ENCODE data around the gene VDR.

Gene VDR

GRCh38 chr12:47891356-47891755, 13.4 kb downstream of the VDR start:
- FAIRE-seq: no peak

DNA sequence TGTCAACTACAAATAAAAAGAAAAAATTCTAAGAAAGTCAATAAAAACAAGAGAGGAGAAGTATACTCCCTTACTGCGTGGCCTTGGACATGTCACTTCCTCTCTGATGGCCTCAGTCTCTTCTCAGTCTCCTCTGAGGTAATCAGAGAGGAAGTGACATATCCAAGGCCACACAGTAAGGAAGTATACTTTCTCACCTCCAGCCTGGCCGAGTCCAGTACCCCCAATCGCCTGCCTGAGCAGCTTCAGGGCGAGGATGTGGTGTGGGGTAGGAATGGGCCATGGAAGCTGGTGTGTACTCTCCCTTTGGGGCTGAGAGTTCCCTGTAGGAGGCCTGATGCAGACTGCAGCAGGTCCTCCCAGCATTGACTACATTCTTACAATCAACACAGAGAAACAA, 15.8 kb downstream of the VDR start:
- FAIRE-seq: no peak

DNA sequence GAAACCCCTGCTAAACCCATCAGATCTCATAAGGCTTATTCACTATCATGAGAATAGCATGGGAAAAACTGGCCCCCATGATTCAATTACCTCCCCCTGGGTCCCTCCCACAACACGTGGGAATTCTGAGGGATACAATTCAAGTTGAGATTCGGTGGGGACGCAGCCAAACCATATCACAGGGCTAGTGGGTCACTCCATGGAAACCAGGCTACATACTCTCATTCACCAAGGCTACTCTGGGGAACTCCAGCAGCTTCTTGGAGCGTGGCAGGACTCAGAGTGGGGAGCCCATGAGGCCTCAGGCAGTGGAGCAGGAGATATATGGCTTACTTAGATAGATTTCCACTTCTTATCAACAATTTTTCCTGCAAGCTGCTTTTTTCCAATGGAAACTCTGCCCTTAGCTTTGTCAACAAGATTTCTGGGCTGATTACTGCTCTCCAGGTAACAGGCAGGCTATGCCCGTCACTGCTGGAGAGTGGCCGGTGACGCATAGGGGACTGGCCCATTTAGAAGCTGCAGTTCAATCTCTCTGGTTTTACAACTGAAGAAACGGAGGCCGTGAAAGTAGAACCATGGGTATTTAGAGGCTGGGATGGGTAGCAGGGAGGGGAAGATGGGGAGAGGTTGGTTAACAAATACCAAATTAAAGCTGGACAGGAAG, 16.5 kb downstream of the VDR start:
- FAIRE-seq: no peak

DNA sequence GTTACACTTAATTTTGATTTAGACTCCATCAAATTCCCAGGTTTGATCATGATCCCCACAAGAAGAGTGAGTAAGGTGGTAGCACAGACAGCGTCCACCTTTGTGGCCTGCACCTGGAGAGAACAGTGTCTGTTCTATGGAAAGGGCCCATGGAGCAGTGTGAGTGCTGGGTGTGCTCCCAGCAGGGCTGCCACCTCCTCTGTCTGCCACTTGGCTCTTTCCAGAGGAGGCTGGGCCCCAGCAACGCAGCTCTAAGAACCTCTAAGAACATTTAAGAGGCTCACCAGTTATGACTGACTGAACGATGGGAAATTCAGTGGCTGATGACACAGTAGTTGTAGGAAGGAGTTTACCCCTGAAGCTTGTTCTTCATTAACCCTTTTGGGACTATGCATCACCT, 17.3 kb downstream of the VDR start:
- no peak for FAIRE-seq

- no peak for FAIRE-seq
Measured at GRCh38 chr12:47886510-47887240, 18.1 kb downstream of the VDR start.

- no peak for FAIRE-seq
Measured at GRCh38 chr12:47885566-47885965, 19.2 kb downstream of the VDR start.

DNA sequence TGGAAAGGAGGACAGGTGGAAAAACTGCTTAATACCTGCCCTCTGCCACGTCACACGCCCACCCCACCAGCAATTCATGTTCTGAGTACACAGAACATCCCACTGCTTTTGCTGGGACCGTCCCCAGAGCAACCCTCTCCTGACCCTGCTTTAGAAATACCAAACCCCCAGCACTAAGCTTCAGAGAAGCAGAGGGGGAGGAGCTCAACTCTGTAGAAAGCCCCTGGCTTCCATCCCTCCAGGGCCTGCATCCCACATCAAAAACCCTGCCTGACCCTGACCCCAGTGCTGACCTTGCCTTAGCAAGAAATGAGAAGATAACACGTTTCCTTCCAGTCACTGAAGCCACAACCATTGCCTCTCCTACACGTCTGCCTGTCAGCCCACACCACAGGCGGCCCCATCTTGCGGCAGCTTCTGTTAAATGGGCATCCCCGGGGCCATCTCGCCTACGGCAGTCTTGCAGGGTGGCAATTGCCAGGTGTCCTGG, 19.7 kb downstream of the VDR start:
- FAIRE-seq: no peak

- FAIRE-seq: no peak
Measured at GRCh38 chr12:47884501-47884900, 20.3 kb downstream of the VDR start.

DNA sequence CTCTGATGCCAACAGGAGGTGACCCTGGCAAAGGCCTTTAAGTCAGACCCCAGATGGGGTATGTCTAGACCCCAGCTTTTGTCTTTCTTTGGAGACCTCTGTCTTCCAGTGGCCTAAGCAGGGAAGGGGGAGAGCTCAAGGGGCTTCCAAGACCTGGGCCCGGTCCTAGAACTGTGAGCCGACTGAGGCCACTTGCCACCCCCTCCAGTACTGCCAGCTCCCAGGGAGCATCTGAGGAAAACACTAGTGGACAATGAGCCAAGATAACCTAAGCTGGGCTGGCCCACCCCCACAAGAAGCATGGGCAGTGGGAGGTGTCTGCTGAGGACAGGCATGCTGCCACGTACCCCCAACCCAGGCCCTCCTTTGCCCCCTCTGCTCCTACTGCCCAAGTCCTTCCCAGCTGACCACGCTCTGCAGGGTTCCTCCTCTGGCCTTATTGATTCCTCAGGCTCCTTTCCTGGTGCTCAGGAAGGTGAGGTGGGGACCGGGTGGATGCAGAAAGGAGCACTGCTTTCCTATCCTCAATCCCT, 21.1 kb downstream of the VDR start:
- no peak for FAIRE-seq

DNA sequence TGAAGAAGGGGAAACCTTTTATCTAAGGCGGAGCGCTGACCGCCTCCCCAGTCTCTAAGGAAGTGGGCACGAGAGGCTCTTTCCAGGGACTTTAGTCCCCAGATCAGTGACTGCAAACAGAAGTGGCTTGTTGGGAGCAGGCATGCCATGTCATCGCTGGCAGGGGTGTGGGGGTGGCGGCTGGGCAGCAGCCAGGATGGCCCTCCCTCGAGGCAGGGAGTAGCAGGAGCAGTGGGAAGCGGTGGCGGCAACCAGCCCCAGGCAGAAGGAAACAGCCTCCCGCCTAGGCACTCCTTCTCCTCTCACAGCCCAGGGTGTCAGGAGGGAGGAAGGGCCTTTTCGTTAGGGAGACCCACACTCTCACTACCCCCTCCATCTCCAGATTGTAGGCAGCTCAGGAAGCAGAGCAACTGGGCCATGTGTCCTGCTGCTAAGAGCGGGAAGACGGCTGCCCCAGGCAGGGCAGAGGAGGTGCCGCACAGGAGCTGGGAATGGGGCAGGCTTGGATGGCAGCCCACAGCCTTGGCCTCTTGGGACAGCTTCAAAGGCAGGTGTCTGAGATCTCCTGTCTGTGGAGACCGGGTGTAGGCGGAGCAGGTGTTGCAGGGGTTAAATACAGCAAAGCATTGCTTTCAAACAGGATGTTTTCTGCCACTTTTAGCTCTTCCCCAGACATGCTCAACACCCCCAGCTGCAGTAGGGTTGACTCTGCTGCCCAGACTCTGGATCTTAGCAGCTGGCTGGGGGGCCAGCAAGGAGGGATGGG, 21.8 kb downstream of the VDR start:
- no peak for FAIRE-seq

DNA sequence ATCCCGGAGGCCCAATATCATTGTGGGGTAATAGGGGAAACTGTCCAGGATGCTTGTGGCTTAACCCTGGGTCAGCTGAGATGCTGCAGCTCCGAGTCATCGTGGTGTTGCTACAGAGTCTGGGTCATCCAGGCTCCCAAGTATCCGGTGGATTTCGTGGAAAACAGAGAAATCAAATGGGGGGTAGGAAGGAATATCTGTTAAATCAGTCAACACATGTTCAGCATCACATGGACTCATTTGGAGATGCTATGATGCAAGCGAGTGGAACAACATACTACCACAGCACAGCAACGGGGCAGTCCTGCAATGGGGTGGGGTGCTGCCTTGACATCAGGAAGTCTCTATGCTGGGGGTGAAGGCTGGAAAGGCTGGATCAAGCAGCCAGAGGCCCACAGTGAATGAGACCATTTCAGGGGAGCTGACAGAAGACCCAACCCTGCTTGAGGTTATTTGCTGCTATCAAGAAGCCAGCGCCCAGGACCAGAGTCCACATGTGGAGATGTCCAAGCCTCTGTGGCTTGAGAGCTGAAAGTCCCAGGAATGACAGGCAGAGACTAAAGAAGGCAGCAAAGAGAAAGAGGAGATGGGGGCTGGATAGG, 22.9 kb downstream of the VDR start:
- FAIRE-seq: no peak

DNA sequence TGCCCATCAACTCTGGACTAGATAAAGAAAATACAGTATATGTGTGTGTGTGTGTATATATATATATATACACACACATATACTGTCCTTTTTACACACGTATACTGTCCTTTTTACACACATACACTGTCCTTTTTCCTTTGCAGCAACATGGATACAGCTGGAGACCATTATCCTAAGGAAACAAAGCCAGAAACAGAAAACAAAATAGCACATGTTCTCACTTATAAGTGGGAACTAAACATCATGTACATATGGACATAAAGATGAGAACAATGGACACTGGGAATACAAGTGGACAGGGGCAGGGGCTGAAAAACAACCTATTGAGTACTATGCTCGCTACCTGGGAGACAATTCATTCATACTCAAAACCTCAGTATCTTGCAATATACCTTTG, 23.7 kb downstream of the VDR start:
- no peak for FAIRE-seq

GRCh38 chr12:47878918-47879481, 25.8 kb downstream of the VDR start:
- FAIRE-seq: no peak

- no peak for FAIRE-seq
Measured at GRCh38 chr12:47878293-47878917, 26.4 kb downstream of the VDR start.

GRCh38 chr12:47877081-47877480, 27.7 kb downstream of the VDR start:
- FAIRE-seq: no peak

DNA sequence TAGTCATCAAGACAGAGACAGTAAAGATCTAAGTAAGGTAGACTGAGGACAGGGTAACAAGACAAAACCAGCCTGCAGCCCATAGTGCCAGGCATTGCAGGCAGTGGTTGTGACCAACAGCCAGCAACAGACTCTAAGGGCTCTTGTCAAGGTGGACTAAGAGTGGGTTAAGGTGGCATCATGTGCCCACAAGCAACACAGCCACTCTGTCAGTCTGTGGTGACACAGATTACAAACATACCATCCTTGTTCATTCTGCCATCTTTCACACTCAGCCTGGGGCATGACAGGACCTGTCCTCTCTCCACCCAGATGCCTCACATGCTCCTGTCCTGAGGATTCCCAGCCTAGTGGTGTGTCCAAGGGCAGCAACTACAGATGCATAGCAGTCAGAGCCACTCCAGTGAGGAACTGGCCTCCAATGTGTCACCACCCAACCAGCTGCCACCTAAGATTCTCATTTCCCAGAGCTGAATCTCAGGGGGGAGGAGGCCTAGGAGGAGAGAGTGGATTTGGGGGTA, 28.3 kb downstream of the VDR start:
- no peak for FAIRE-seq

- no peak for FAIRE-seq
Measured at GRCh38 chr12:47875746-47876439, 28.9 kb downstream of the VDR start.

DNA sequence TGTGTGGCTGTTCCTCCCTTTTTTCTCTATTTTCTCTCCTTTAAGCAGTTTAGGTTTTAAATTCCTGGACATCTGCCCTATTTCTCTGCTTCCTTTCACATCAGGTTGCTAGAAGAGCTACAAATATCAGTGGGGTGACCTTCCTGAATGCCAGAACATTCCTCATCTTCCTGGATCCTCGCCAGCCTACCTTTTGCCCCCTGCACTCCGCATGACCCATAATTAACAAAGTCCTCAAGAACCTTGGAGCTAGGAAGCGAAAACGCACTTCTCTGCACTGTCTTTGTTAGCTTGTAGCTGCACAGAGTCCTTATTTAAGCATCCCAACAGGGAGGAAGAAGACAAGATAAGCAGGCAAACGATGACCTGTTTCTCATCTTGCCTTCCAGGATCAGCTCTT, 30.5 kb downstream of the VDR start:
- no peak for FAIRE-seq

- FAIRE-seq: no peak
Measured at GRCh38 chr12:47870175-47870781, 34.5 kb downstream of the VDR start.

GRCh38 chr12:47868552-47869031, 36.2 kb downstream of the VDR start:
- no peak for FAIRE-seq

DNA sequence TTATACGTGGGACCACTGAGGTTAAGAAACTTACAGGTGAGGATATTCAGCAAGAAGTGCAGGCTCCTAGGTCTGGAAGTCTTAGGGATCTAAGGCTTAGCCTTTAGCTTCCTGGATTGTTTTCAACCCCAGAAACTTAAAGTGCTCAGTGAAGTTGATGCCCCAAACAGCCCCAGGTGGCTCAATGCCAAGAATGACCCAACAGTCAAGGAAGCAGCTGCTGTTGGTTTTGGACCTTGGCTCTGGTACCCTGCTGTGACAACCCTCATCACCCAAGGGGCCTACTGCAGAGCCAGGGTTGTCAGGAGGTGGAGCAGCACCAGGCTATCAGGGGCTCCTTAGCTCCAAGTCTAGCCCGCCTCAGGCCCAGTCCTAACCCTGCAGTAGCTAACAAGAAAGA, 36.8 kb downstream of the VDR start:
- FAIRE-seq: no peak

All from TTC549 (cell line).